ENCODE data around the gene MVK.

GRCh38 chr12:109611223-109611622, 37.6 kb downstream of the MVK start:
- TF ChIP-seq POLR2A (IDR thresholded peaks at IDR 0.05) (no peak), CTCF (IDR thresholded peaks at IDR 0.05) (no peak), POLR2AphosphoS5 (IDR thresholded peaks at IDR 0.05) (no peak)

All from breast epithelium (tissue), 3 donors.